Measurements from ENCODE around the gene LIG1.

Gene LIG1

GRCh38 chr19:48069435-48069834, 100.7 kb downstream of the LIG1 start:
- DNase-seq: no peak
